NCI-H2196 (cell line): ENCODE measurements around the gene GATAD1.
"Not testable (repeated sequence)": the region's sequence is repeated elsewhere in the genome, so short reads cannot be mapped to it uniquely, and the experiment has no call there.

Experiments used
- DNase-seq: peaks from one replicate; lab custom pipeline; 2025; ENCODE audit not compliant: unreplicated experiment; lab: John Stamatoyannopoulos, UW

GATAD1 gene, protein sequence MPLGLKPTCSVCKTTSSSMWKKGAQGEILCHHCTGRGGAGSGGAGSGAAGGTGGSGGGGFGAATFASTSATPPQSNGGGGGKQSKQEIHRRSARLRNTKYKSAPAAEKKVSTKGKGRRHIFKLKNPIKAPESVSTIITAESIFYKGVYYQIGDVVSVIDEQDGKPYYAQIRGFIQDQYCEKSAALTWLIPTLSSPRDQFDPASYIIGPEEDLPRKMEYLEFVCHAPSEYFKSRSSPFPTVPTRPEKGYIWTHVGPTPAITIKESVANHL

GRCh38 chr7:92447345-92448204 lies at the start of gene GATAD1:
TSS of gene GATAD1 (plus strand) at chr7:92447482. CDS start at chr7:92447730, 248 bp downstream.
- peak; percentile 97 for DNase-seq

DNA sequence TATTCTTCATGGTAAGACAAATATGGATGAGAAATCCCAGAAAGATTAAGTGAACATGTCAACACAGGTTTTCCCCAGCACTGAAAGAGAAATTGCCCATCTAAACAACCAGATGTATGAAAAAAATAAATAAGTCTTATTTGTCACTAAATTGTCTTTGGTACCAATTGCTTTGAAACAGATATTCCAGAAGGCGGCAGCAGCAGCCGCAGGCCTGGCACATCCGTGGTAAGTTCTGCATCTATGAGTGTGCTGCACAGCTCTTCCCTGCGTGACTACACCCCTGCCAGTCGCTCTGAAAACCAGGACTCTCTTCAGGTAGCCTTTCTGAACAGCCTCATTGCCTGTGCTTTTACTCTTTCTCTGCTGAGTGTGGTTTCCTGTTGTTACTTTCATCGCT lies 49.7 kb upstream of the GATAD1 start:
- DNase-seq, result no peak

- no peak for DNase-seq
These were observed 47.3 kb upstream of the GATAD1 start for GRCh38 chr7:92400013-92400412.

- peak; percentile 35 for DNase-seq
These were observed 44.1 kb upstream of the GATAD1 start for GRCh38 chr7:92402920-92403759.

- no peak for DNase-seq
These were observed 43.6 kb upstream of the GATAD1 start for GRCh38 chr7:92403760-92404074.

- DNase-seq, result no peak
These were observed 43.1 kb upstream of the GATAD1 start for GRCh38 chr7:92404170-92404614.

- DNase-seq, result no peak
These were observed 37.9 kb upstream of the GATAD1 start for GRCh38 chr7:92409357-92409756.

- DNase-seq, result not testable (repeated sequence)
These were observed 37.1 kb upstream of the GATAD1 start for GRCh38 chr7:92410162-92410561.

GRCh38 chr7:92412745-92413144 lies 34.5 kb upstream of the GATAD1 start:
- no peak for DNase-seq

- DNase-seq, result no peak
These were observed 33.7 kb upstream of the GATAD1 start for GRCh38 chr7:92413550-92413949.

GRCh38 chr7:92415225-92415624 lies 32.1 kb upstream of the GATAD1 start:
- no peak for DNase-seq

- DNase-seq, result no peak
These were observed 29.4 kb upstream of the GATAD1 start for GRCh38 chr7:92417913-92418312.

DNA sequence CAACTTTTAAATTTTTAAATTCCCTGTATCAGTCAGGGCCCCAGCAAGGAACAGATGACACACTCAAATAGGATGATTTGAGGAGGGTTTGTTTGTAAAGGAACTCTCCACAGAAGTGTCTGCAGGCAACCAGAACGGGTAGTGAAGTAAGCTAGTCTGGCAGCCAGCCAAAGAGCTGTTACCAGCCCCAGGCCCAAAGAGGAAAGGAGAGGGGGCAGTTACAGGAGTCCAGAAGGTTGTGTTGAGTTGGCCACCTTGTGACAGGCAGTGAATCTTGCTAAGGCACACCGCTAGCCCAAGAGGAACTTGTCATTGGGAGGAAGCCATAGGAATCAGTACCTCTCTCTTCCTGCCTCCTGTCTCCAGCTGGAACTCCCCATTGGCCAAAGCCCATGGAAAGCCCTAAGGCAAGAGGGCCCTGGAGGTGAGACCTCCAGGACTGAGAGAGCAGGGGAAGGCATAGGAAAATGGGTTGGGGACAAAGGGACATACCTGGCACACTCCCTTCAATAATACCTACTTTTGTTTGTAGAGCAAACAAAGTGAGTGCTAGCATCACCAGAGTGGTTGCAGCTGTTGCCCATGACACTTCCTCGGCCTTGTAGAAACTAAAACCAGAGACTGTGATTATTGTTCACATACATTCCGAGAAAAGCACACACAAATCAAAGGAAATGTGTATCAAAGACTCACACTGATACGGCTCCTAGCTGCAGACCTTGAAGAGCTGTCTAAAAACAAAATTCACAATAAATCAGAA lies 25.4 kb upstream of the GATAD1 start:
- DNase-seq, result peak; percentile 60

DNA sequence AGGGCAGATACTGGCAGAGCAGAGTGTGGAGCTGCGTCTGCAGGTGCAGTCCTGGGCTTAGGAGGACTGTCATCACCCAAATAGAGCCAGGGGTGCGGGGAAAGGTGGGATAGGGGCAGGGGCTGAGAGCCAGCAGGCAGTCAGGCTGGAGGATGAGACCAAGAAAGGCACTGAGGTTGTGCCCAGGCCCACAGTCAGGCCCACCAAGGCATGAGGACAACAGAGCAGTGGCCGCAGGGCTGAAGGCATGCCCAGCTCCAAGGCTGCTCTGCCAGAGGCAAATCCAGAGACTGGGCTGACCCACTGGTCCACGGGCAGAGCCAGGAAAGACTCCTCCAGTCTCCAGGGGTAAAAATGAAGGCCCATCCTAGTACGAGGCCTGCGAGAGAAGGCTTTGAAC lies 24.4 kb upstream of the GATAD1 start:
- no peak for DNase-seq

GRCh38 chr7:92423710-92424131 lies 23.6 kb upstream of the GATAD1 start:
- DNase-seq, result no peak

GRCh38 chr7:92425311-92425947 lies 21.9 kb upstream of the GATAD1 start:
- no peak for DNase-seq

- DNase-seq, result no peak
These were observed 20.1 kb upstream of the GATAD1 start for GRCh38 chr7:92427193-92427592.

GRCh38 chr7:92432299-92432946 lies 14.9 kb upstream of the GATAD1 start:
- DNase-seq, result peak; percentile 79

DNA sequence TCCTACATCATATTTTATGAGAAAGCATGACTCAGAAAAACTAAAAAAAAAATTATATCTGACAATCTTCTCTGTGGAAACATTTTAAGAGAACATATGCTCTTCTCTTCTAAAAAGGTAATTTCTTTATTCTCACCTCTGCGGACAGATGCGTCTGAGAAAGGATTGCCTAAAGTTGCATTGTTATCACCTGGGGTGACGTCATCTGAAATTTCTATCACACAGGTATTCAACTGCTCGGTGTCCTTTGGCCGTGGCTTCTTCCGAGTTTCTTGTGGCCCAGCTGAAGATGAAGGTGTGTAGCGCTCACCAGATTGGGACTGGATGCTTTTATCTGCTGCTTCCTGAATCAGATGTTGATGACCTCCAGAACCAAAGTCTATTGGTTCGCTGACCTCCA lies 14.3 kb upstream of the GATAD1 start:
- DNase-seq, result no peak

GRCh38 chr7:92435542-92435941 lies 11.7 kb upstream of the GATAD1 start:
- DNase-seq, result no peak
